CD4-positive, alpha-beta T cell (primary cell): Measurements from ENCODE around the gene PLLP. TPM values are rescaled to one million over a fixed set of nuclear protein-coding genes. Genes with fewer than 3 reads are reported as not detected.
A peak's percentile ranks its signal among the peaks of the same experiment; 100 is the strongest.

Experiments
- ATAC-seq: fragments of 200-7000 bp; cut with Tn5 transposase; one replicate; pipeline ENCODE4 v1.10.0; 2022; ENCODE audit warnings: mild to moderate bottlenecking; ENCODE audit not compliant: poor library complexity
- CTCF ChIA-PET: fragments of 350-600 bp; sonication (Branson Sonifier 250); formaldehyde crosslinking; loops from one replicate; lab custom pipeline; 2021; ENCODE audit warnings: antibody characterized with exemption, inconsistent platforms; lab: Charles Lee
- POLR2A ChIA-PET: fragments of 350-600 bp; sonication (Branson Sonifier 250); formaldehyde crosslinking; loops from one replicate; lab custom pipeline; 2021; ENCODE audit warnings: antibody characterized with exemption, inconsistent platforms; lab: Charles Lee
- DNase-seq, 14 experiments: peaks; one replicate each; pipeline ENCODE4 v3.0.0-alpha.2; 2013 to 2020; ENCODE audit warnings: mixed read lengths in 2 of 14
- H3K27ac ChIP-seq, 2 donors: one replicate each; pipeline versions ENCODE4 v1.5.1 to v1.7.0; 2013; ENCODE audit warnings: low read length in 2 of 2, low read depth in 1 of 2, mild to moderate bottlenecking in 1 of 2
- H3K27me3 ChIP-seq, 2 experiments: 1 replicate in 1 of 2; 2 replicates in 1 of 2; pipeline versions ENCODE4 v1.6.1 to v1.7.0; 2013; ENCODE audit warnings: low read length in 2 of 2, control low read depth in 1 of 2, mild to moderate bottlenecking in 1 of 2, moderate library complexity in 1 of 2; ENCODE audit not compliant: insufficient read depth in 2 of 2, control insufficient read depth in 1 of 2
- H3K36me3 ChIP-seq: one replicate; pipeline ENCODE4 v1.6.1; 2013; ENCODE audit warnings: low read length, control low read depth; ENCODE audit not compliant: insufficient read depth
- H3K4me1 ChIP-seq: one replicate; pipeline ENCODE4 v1.6.1; 2013; ENCODE audit warnings: low read length, control low read depth; ENCODE audit not compliant: insufficient read depth
- H3K4me3 ChIP-seq: one replicate; pipeline ENCODE4 v1.5.1; 2013; ENCODE audit warnings: mild to moderate bottlenecking, low read length, moderate library complexity
- H3K9me3 ChIP-seq, 2 experiments: 1 replicate in 1 of 2; 2 replicates in 1 of 2; pipeline versions ENCODE4 v1.6.1 to v1.7.0; 2013; ENCODE audit warnings: low read length in 2 of 2, mild to moderate bottlenecking in 2 of 2, control low read depth in 1 of 2, moderate library complexity in 1 of 2; ENCODE audit not compliant: control insufficient read depth in 1 of 2, insufficient read depth in 1 of 2
- H3K27ac Mint-ChIP-seq: one replicate; pipeline ENCODE4 v1.8.0; 2020; ENCODE audit warnings: mixed read lengths
- H3K27me3 Mint-ChIP-seq: one replicate; pipeline ENCODE4 v1.8.0; 2021; ENCODE audit warnings: mixed read lengths
- H3K36me3 Mint-ChIP-seq: one replicate; pipeline ENCODE4 v1.8.0; 2021; ENCODE audit warnings: low read depth, mixed read lengths
- H3K4me1 Mint-ChIP-seq: one replicate; pipeline ENCODE4 v1.8.0; 2021; ENCODE audit warnings: low read depth, mixed read lengths
- H3K4me3 Mint-ChIP-seq: one replicate; pipeline ENCODE4 v1.8.0; 2020; ENCODE audit warnings: mild to moderate bottlenecking, mixed read lengths
- H3K9me3 Mint-ChIP-seq: one replicate; pipeline ENCODE4 v1.8.0; 2020; ENCODE audit warnings: mixed read lengths
- intact Hi-C, 2 experiments: fragments of 100-400 bp; cut with DNase I in 1 of 2; cut with micrococcal nuclease in 1 of 2; formaldehyde crosslinking; loops; one replicate each; pipeline versions ENCODE4 v1.15.1 to v1.9.0; 2023 to 2025; cut with DNase I, micrococcal nuclease
- total RNA-seq, 174 experiments: library from RNA in 2 of 174; stranded (reverse) in 2 of 174; gene quantifications; one replicate each; pipeline ENCODE4 v1.2.3 and lab custom pipeline; 2021 to 2026
- TF ChIP-seq, protein P1 (sequence below): fragments of 200-600 bp; IDR thresholded peaks from one replicate; pipeline ENCODE4 v1.8.0; 2022; ENCODE audit warnings: antibody characterized with exemption, mild to moderate bottlenecking

The PLLP gene
- total RNA-seq, 2 experiments from 2014 or later: 1.8 to 2.5 TPM

DNA sequence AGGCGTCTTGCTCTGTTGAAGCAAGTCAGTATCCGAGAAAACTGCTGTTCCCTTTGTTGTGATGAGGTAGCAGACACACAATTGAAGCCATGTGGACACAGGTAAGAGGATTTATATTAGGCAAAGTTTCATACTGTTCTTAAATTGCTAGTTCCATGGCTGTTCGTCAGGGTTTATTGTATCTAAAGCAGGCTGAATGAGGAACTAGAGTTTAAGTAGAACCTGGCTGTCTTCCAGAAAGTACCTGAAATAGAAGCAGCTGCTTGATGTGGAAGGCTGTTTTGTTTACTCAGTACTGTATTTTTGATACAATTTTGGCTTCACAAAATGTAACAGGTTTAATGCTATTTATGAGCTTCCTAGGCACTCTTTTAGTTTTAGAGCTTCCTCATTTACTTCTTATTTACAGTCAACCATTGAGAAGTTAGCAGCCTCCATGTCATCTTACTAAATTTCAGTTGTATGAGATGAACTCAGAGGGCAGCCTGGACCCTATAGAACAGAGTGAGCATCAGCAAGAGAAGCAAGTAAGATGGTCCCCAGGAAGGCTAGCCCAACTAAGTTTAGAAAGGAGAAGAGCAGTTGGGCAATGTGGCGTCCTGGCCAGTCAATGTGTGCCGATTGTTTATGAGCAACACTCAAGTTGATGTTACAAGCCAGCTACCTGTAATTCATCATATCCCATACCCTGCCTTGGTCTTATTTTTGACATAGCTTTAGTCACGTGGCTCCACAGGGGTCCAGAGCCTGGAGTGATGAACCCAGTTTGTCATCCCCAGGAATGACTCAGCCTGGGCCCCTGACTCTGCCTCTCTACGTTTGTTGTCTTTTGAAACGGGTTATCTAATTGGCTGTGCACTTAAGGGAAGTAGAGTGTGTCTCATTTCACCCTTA, 49.1 kb downstream of the PLLP start:
- no peaks in the 10 kb centered on the region for H3K4me1 ChIP-seq
- no peaks in the 10 kb centered on the region for H3K9me3 Mint-ChIP-seq
- H3K27ac ChIP-seq: no peak overlapping the region
- H3K27ac Mint-ChIP-seq: no peak overlapping the region
- no peaks in the 10 kb centered on the region for H3K9me3 ChIP-seq
- peaks cover 76% of the 10 kb centered on the region for H3K36me3 Mint-ChIP-seq
- ATAC-seq (no peak), DNase-seq (peak in 1 of 14 experiments; percentile 31)
- intact Hi-C loops: no loop called here
- TF ChIP-seq, protein P1, sequence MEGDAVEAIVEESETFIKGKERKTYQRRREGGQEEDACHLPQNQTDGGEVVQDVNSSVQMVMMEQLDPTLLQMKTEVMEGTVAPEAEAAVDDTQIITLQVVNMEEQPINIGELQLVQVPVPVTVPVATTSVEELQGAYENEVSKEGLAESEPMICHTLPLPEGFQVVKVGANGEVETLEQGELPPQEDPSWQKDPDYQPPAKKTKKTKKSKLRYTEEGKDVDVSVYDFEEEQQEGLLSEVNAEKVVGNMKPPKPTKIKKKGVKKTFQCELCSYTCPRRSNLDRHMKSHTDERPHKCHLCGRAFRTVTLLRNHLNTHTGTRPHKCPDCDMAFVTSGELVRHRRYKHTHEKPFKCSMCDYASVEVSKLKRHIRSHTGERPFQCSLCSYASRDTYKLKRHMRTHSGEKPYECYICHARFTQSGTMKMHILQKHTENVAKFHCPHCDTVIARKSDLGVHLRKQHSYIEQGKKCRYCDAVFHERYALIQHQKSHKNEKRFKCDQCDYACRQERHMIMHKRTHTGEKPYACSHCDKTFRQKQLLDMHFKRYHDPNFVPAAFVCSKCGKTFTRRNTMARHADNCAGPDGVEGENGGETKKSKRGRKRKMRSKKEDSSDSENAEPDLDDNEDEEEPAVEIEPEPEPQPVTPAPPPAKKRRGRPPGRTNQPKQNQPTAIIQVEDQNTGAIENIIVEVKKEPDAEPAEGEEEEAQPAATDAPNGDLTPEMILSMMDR: no peak
- no peaks in the 10 kb centered on the region for H3K27me3 Mint-ChIP-seq
- ChIA-PET POLR2A (interaction anchor here (0.7 kb wide), 1 partner anchor 227 kb away, joined by 3 read pairs; the partner anchor contains the start of gene POLR2C), CTCF (no interaction called here)
- no peak overlapping the region for H3K4me3 ChIP-seq
- peaks cover 69% of the 10 kb centered on the region for H3K36me3 ChIP-seq
- no peak overlapping the region for H3K4me3 Mint-ChIP-seq
- H3K27me3 ChIP-seq: no peaks in the 10 kb centered on the region
- H3K4me1 Mint-ChIP-seq: no peaks in the 10 kb centered on the region

DNA sequence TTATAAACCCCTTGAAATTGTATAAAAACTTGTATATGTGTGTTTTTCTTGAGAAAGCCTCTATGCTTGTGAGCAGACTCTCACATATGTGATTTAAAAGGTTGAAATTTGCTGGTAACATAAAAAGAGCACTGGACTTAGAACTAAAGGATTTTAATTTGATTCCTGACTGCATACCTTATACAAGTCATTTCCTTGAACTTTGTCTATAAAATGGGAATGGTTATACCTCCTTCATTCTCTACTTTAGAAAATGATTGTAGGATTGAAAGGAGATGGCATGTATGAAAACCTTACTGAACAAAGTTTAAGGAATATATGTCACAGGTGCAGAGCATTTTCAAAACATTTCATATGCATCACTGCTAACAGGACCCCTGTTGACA, 49.8 kb downstream of the PLLP start:
- Histone ChIP-seq H3K4me1 (no peaks in the 10 kb centered on the region), H3K36me3 (peaks cover 71% of the 10 kb centered on the region), H3K9me3 (no peaks in the 10 kb centered on the region), H3K27ac (no peak overlapping the region), H3K27me3 (no peaks in the 10 kb centered on the region), H3K4me3 (no peak overlapping the region)
- ATAC-seq: no peak
- Mint-ChIP-seq H3K4me1 (no peaks in the 10 kb centered on the region), H3K27me3 (no peaks in the 10 kb centered on the region), H3K36me3 (peaks cover 81% of the 10 kb centered on the region), H3K27ac (no peak overlapping the region), H3K9me3 (no peaks in the 10 kb centered on the region), H3K4me3 (no peak overlapping the region)
- ChIA-PET POLR2A (no interaction called here), CTCF (no interaction called here)
- intact Hi-C loops: no loop called here
- DNase-seq: no peak
- TF ChIP-seq, protein P1: no peak

DNA sequence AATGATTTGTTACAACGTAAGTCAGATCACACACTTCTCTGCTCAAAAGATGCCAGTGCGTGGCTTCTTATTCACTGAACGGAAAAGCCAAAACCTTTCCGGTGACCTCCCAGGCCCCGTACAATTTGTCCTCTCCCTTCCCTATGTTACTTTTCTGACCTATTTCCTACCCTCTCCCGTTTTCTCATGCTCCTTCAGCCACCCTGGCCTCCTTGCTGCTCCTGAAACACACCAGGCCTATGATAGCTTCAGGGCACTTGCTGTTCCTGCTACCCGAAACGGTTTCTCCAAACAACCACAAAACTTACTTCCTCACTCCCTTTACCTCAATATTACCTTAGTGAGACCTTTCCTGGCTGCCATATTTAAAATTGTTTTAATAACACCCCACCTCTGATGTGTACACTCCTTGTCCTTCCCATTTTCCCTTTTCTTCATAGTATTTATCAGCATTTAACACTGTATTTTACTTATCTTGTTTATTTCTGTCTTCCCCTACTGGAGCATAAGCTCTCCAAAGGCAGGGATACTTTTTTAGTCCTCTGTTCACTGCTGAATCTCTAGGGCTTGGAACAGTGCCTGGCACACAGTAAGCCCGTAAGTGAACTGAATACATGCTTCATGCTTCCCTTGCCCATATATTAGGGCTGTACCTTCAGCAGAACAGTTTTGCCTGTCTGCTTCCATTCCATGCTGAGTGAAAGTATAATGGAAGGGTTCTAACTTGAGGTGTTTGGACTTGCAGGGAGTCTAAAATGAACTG, 50.3 kb downstream of the PLLP start:
- no peak overlapping the region for H3K27ac ChIP-seq
- ChIA-PET POLR2A (no interaction called here), CTCF (no interaction called here)
- intact Hi-C loops: no loop called here
- H3K4me1 ChIP-seq: no peaks in the 10 kb centered on the region
- Mint-ChIP-seq H3K9me3 (no peaks in the 10 kb centered on the region), H3K4me1 (no peaks in the 10 kb centered on the region), H3K4me3 (no peak overlapping the region), H3K27me3 (no peaks in the 10 kb centered on the region), H3K36me3 (peaks cover 82% of the 10 kb centered on the region), H3K27ac (no peak overlapping the region)
- H3K27me3 ChIP-seq: no peaks in the 10 kb centered on the region
- TF ChIP-seq, protein P1: no peak
- H3K4me3 ChIP-seq: no peak overlapping the region
- peaks cover 67% of the 10 kb centered on the region for H3K36me3 ChIP-seq
- DNase-seq (no peak), ATAC-seq (no peak)
- H3K9me3 ChIP-seq: no peaks in the 10 kb centered on the region
